HEK293T (cell line): ENCODE measurements around the gene MAGI2.

Experiments used
- ARNT ChIP-seq: fragments of 450-650 bp; IDR thresholded peaks from 2 replicates; pipeline ENCODE4 v1.6.1; 2017; ENCODE audit warnings: mild to moderate bottlenecking
- BHLHE40 ChIP-seq: fragments of 450-650 bp; IDR thresholded peaks from 2 replicates; pipeline ENCODE4 v1.6.1; 2016; ENCODE audit warnings: mild to moderate bottlenecking, moderate library complexity, borderline replicate concordance
- CTBP1 ChIP-seq: fragments of 450-650 bp; IDR thresholded peaks from 2 replicates; pipeline ENCODE4 v1.6.1; 2016; ENCODE audit warnings: borderline replicate concordance
- ELF4 ChIP-seq: fragments of 450-650 bp; IDR thresholded peaks from 2 replicates; pipeline ENCODE4 v1.6.1; 2017; ENCODE audit warnings: antibody characterized with exemption
- FOXA1 ChIP-seq: fragments of 450-650 bp; IDR thresholded peaks from 2 replicates; pipeline ENCODE4 v1.6.1; 2016; ENCODE audit warnings: mild to moderate bottlenecking
- FOXK2 ChIP-seq: fragments of 450-650 bp; IDR thresholded peaks from 2 replicates; pipeline ENCODE4 v1.6.1; 2016; ENCODE audit warnings: mild to moderate bottlenecking
- FOXM1 ChIP-seq: fragments of 450-650 bp; IDR thresholded peaks from 2 replicates; pipeline ENCODE4 v1.6.1; 2017; ENCODE audit warnings: mild to moderate bottlenecking, borderline replicate concordance
- HDGF ChIP-seq: fragments of 450-650 bp; IDR thresholded peaks from 2 replicates; pipeline ENCODE4 v1.6.1; 2017; ENCODE audit warnings: antibody characterized with exemption, borderline replicate concordance
- L3MBTL2 ChIP-seq: fragments of 450-650 bp; conservative IDR thresholded peaks from 2 replicates; pipeline ENCODE4 v1.6.1; 2016; ENCODE audit warnings: mild to moderate bottlenecking
- NFRKB ChIP-seq: fragments of 450-650 bp; IDR thresholded peaks from 2 replicates; pipeline ENCODE4 v1.6.1; 2016; ENCODE audit warnings: mild to moderate bottlenecking, moderate library complexity
- SP1 ChIP-seq: fragments of 450-650 bp; IDR thresholded peaks from 2 replicates; pipeline ENCODE4 v1.6.1; 2017
- SUZ12 ChIP-seq: fragments of 450-650 bp; IDR thresholded peaks from 2 replicates; pipeline ENCODE4 v1.6.1; 2016; ENCODE audit warnings: mild to moderate bottlenecking
- TARDBP ChIP-seq: fragments of 450-650 bp; IDR thresholded peaks from 2 replicates; pipeline ENCODE4 v1.6.1; 2016
- ZNF384 ChIP-seq: fragments of 450-650 bp; IDR thresholded peaks from 2 replicates; pipeline ENCODE4 v1.6.1; 2016

GRCh38 chr7:78103475-78103874 lies 1350.0 kb downstream of the MAGI2 start:
- TF ChIP-seq FOXM1, result no peak
- no peak for TF ChIP-seq ZNF384
- TF ChIP-seq SUZ12, result no peak
- TF ChIP-seq BHLHE40, result no peak
- no peak for TF ChIP-seq SP1
- TF ChIP-seq FOXK2, result no peak
- no peak for TF ChIP-seq TARDBP
- no peak for TF ChIP-seq NFRKB
- no peak for TF ChIP-seq HDGF
- no peak for TF ChIP-seq ELF4
- TF ChIP-seq ARNT, result no peak
- TF ChIP-seq L3MBTL2, result no peak
- TF ChIP-seq CTBP1, result no peak
- no peak for TF ChIP-seq FOXA1
